ENCODE results near the gene MUSK. TPM values are rescaled to one million over a fixed set of nuclear protein-coding genes. Genes with fewer than 3 reads are reported as not detected.

MUSK gene
- total RNA-seq, 1 donor from 2014 or later = not detected

GRCh38 chr9:110626101-110626829 lies 42.3 kb upstream of the MUSK start:
- intact Hi-C loops (cut with DNase I) = no loop called here
- H3K27ac ChIP-seq = no peak overlapping the region
- H3K4me1 ChIP-seq = no peaks in the 10 kb centered on the region
- H3K27me3 ChIP-seq = no peaks in the 10 kb centered on the region
- no peaks in the 10 kb centered on the region for H3K9me3 ChIP-seq
- DNase-seq (ENCODE audit: extremely low spot score in 2 of 2) = no peak
- H3K4me3 ChIP-seq = no peak overlapping the region
- TF ChIP-seq, protein P1, sequence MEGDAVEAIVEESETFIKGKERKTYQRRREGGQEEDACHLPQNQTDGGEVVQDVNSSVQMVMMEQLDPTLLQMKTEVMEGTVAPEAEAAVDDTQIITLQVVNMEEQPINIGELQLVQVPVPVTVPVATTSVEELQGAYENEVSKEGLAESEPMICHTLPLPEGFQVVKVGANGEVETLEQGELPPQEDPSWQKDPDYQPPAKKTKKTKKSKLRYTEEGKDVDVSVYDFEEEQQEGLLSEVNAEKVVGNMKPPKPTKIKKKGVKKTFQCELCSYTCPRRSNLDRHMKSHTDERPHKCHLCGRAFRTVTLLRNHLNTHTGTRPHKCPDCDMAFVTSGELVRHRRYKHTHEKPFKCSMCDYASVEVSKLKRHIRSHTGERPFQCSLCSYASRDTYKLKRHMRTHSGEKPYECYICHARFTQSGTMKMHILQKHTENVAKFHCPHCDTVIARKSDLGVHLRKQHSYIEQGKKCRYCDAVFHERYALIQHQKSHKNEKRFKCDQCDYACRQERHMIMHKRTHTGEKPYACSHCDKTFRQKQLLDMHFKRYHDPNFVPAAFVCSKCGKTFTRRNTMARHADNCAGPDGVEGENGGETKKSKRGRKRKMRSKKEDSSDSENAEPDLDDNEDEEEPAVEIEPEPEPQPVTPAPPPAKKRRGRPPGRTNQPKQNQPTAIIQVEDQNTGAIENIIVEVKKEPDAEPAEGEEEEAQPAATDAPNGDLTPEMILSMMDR (IDR thresholded peaks at IDR 0.05) = no peak
- no peak for TF ChIP-seq POLR2AphosphoS5 (IDR thresholded peaks at IDR 0.05; ENCODE audit: insufficient read depth in 1 of 2, low read depth in 1 of 2)
- no peaks in the 10 kb centered on the region for H3K36me3 ChIP-seq

- H3K27me3 ChIP-seq = no peaks in the 10 kb centered on the region
- DNase-seq (ENCODE audit: extremely low spot score in 2 of 2) = no peak
- TF ChIP-seq POLR2AphosphoS5 (IDR thresholded peaks at IDR 0.05; ENCODE audit: insufficient read depth in 1 of 2, low read depth in 1 of 2) (no peak), POLR2A (IDR thresholded peaks at IDR 0.05) (no peak)
- TF ChIP-seq, protein P1 (IDR thresholded peaks at IDR 0.05) = no peak
- no peak overlapping the region for H3K4me3 ChIP-seq
- H3K9me3 ChIP-seq = peaks cover 5% of the 10 kb centered on the region
- no peaks in the 10 kb centered on the region for H3K36me3 ChIP-seq
- no peaks in the 10 kb centered on the region for H3K4me1 ChIP-seq
- intact Hi-C loops (cut with DNase I) = loop anchor here (5.0 kb wide), 1 partner anchor 667 kb away; no protein-coding TSS in a partner anchor
- H3K27ac ChIP-seq = no peak overlapping the region
Observed at GRCh38 chr9:110635589-110635988, 33.0 kb upstream of the MUSK start.

GRCh38 chr9:110638381-110638954 lies 30.1 kb upstream of the MUSK start:
- peaks cover 5% of the 10 kb centered on the region for H3K9me3 ChIP-seq
- H3K4me3 ChIP-seq = no peak overlapping the region
- intact Hi-C loops (cut with DNase I) = loop anchor here (5.0 kb wide), 1 partner anchor 664 kb away; no protein-coding TSS in a partner anchor
- DNase-seq (ENCODE audit: extremely low spot score in 2 of 2) = no peak
- no peak for TF ChIP-seq POLR2AphosphoS5 (IDR thresholded peaks at IDR 0.05; ENCODE audit: insufficient read depth in 1 of 2, low read depth in 1 of 2)
- TF ChIP-seq, protein P1 (IDR thresholded peaks at IDR 0.05) = peak in 1 of 3 experiments; percentile 51
- H3K4me1 ChIP-seq = no peaks in the 10 kb centered on the region
- H3K27ac ChIP-seq = no peak overlapping the region
- no peaks in the 10 kb centered on the region for H3K36me3 ChIP-seq
- no peaks in the 10 kb centered on the region for H3K27me3 ChIP-seq

DNA sequence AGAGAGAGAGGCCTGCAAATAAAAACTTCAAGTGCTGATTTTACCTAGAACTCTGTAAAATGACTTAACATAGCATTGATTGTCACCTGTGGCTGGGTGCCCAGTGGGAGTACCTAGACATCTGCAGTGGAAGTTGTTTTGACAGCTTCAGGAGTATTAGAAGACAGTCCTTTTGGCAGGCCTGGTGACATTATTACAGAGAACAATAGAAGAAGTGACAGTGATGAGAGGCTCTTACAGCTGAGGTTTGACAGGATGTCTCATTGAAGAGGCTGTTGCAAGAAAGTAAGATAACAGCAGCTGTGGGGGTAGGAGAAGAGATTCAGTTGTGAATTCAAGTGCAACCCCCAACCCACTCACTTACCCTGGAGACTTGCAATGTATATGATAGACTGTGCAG lies 27.9 kb upstream of the MUSK start:
- Histone ChIP-seq H3K36me3 (no peaks in the 10 kb centered on the region), H3K9me3 (no peaks in the 10 kb centered on the region), H3K4me1 (no peaks in the 10 kb centered on the region), H3K27me3 (no peaks in the 10 kb centered on the region), H3K27ac (no peak overlapping the region), H3K4me3 (no peak overlapping the region)
- DNase-seq (ENCODE audit: extremely low spot score in 2 of 2) = no peak
- intact Hi-C loops (cut with DNase I) = no loop called here
- no peak for TF ChIP-seq POLR2A (IDR thresholded peaks at IDR 0.05)
- no peak for TF ChIP-seq POLR2AphosphoS5 (IDR thresholded peaks at IDR 0.05; ENCODE audit: insufficient read depth in 1 of 2, low read depth in 1 of 2)
- TF ChIP-seq, protein P1 (IDR thresholded peaks at IDR 0.05) = no peak

DNA sequence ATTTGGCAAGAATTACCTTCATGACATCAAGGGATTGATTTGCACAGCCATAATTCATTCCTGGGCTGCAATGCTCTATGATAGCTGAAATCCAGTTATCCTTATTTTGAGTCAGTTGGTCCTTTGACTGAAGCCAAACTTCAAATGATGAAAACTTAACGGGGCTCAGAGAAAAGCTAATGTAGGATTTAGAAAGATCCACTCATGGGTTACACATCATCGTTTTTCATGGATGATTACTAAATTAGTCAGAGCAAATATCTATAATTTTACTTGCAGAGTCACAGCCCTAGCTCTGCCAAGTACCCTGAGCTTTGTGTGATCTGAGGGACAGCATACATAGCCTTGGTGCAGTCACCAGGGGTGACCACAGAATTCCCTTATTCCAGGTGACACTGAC lies 27.3 kb upstream of the MUSK start:
- H3K4me1 ChIP-seq = no peaks in the 10 kb centered on the region
- no peaks in the 10 kb centered on the region for H3K27me3 ChIP-seq
- H3K36me3 ChIP-seq = no peaks in the 10 kb centered on the region
- intact Hi-C loops (cut with DNase I) = no loop called here
- no peak for DNase-seq (ENCODE audit: extremely low spot score in 2 of 2)
- H3K27ac ChIP-seq = no peak overlapping the region
- no peak overlapping the region for H3K4me3 ChIP-seq
- no peaks in the 10 kb centered on the region for H3K9me3 ChIP-seq
- TF ChIP-seq, protein P1 (IDR thresholded peaks at IDR 0.05) = no peak
- no peak for TF ChIP-seq POLR2AphosphoS5 (IDR thresholded peaks at IDR 0.05; ENCODE audit: insufficient read depth in 1 of 2, low read depth in 1 of 2)
- TF ChIP-seq POLR2A (IDR thresholded peaks at IDR 0.05) = no peak
